Measurements from ENCODE around the gene TTC28. TPM values are rescaled to one million over a fixed set of nuclear protein-coding genes. Genes with fewer than 3 reads are reported as not detected.

The TTC28 gene
- total RNA-seq, 4 donors from 2014 or later: 35.6 to 42.6 (median 36.9) TPM

- Histone ChIP-seq H3K27ac (replicated peaks in 1 of 4) (no peak overlapping the region), H3K4me1 (peaks cover 7 to 35% (median 28%) of the 10 kb centered on the region in 4 donors), H3K9me3 (no peaks in the 10 kb centered on the region), H3K27me3 (no peaks in the 10 kb centered on the region), H3K36me3 (no peaks in the 10 kb centered on the region), H3K4me3 (no peak overlapping the region)
- intact Hi-C loops (cut with DNase I): no loop called here
- TF ChIP-seq, protein P1, sequence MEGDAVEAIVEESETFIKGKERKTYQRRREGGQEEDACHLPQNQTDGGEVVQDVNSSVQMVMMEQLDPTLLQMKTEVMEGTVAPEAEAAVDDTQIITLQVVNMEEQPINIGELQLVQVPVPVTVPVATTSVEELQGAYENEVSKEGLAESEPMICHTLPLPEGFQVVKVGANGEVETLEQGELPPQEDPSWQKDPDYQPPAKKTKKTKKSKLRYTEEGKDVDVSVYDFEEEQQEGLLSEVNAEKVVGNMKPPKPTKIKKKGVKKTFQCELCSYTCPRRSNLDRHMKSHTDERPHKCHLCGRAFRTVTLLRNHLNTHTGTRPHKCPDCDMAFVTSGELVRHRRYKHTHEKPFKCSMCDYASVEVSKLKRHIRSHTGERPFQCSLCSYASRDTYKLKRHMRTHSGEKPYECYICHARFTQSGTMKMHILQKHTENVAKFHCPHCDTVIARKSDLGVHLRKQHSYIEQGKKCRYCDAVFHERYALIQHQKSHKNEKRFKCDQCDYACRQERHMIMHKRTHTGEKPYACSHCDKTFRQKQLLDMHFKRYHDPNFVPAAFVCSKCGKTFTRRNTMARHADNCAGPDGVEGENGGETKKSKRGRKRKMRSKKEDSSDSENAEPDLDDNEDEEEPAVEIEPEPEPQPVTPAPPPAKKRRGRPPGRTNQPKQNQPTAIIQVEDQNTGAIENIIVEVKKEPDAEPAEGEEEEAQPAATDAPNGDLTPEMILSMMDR (IDR thresholded peaks at IDR 0.05): no peak
- TF ChIP-seq EP300 (IDR thresholded peaks at IDR 0.05): no peak
- DNase-seq (ENCODE audit: extremely low spot score): no peak
- 91% methylated on average over 4 of the region's 4 CpGs for WGBS
Observed at GRCh38 chr22:28395520-28395919, 284.1 kb downstream of the TTC28 start.

GRCh38 chr22:28394513-28395110, 285.0 kb downstream of the TTC28 start:
- Histone ChIP-seq H3K36me3 (no peaks in the 10 kb centered on the region), H3K27me3 (no peaks in the 10 kb centered on the region), H3K9me3 (no peaks in the 10 kb centered on the region), H3K27ac (replicated peaks in 1 of 4) (no peak overlapping the region), H3K4me3 (no peak overlapping the region), H3K4me1 (peaks cover 7 to 35% (median 28%) of the 10 kb centered on the region in 4 donors)
- no peak for DNase-seq (ENCODE audit: extremely low spot score)
- no peak for TF ChIP-seq POLR2A (IDR thresholded peaks at IDR 0.05; ENCODE audit: low read depth)
- TF ChIP-seq POLR2AphosphoS5 (IDR thresholded peaks at IDR 0.05): no peak
- TF ChIP-seq, protein P1 (IDR thresholded peaks at IDR 0.05): no peak
- TF ChIP-seq EP300 (IDR thresholded peaks at IDR 0.05): no peak
- 76% methylated on average over 2 of the region's 2 CpGs for WGBS
- intact Hi-C loops (cut with DNase I): no loop called here

DNA sequence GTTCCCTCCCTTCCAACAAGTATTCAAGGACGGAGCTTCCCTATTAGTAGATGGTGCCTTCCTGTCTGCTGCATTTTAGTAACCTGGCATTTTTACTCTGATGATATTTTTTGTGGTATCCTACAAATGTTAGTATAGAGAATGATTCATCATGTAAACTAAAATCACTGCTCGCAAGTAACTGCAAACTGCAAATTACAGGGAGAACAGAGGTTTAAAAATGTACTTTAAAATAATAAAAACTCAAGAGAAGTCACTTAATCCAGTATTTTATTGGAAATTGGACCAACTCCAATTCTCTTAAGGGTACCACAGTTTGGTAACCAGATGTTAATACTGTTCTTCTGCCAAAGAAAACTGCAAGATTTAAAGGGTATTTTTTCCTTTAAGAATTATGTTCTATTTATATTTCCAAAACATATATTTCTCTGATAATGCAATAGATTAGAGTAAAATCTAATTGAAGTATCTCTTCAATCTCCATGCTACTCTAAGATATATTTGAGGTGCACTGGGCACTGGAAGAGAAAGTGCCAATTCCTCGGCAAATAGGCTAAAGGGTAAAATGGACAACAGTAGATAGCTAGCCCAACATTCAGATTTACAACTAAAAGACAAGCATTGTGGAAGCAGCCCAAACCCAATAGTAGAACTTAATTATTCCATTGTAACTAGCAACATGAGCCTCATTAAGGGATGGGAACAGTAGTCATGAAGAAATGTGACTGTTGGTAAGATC, 298.0 kb downstream of the TTC28 start:
- Histone ChIP-seq H3K9me3 (no peaks in the 10 kb centered on the region), H3K4me1 (peaks cover 5 to 33% (median 18%) of the 10 kb centered on the region in 4 donors), H3K4me3 (no peak overlapping the region), H3K36me3 (no peaks in the 10 kb centered on the region), H3K27ac (replicated peaks in 1 of 4) (peak overlapping the region in 1 of 4 donors; percentile 9), H3K27me3 (no peaks in the 10 kb centered on the region)
- TF ChIP-seq, protein P1 (IDR thresholded peaks at IDR 0.05): no peak
- TF ChIP-seq EP300 (IDR thresholded peaks at IDR 0.05) (no peak), POLR2A (IDR thresholded peaks at IDR 0.05; ENCODE audit: low read depth) (no peak), POLR2AphosphoS5 (IDR thresholded peaks at IDR 0.05) (no peak)
- no peak for DNase-seq (ENCODE audit: extremely low spot score)
- intact Hi-C loops (cut with DNase I): no loop called here
- 61% methylated on average over 3 of the region's 3 CpGs for WGBS

DNA sequence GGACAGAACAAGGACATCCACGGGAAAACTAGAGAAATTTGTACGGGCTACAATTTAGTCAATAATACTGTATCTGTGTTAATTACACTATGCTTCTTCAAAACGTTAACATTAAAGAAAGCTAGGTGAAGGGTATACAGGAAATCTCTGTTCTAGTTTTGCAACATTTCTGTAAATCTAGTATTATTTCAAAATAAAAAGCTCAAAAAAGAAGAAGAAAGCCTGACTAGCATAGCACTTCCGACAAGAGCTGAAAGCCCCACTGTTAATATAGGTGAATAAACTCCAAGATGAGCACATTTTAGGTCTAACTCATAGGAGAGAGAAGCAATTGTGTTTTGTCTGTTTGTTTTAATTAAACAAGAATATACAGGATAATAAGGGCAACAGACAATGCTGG, 299.7 kb downstream of the TTC28 start:
- TF ChIP-seq EP300 (IDR thresholded peaks at IDR 0.05): no peak
- TF ChIP-seq, protein P1 (IDR thresholded peaks at IDR 0.05): no peak
- TF ChIP-seq POLR2AphosphoS5 (IDR thresholded peaks at IDR 0.05): no peak
- no peak for TF ChIP-seq POLR2A (IDR thresholded peaks at IDR 0.05; ENCODE audit: low read depth)
- intact Hi-C loops (cut with DNase I): no loop called here
- peaks cover 5 to 46% (median 32%) of the 10 kb centered on the region in 4 donors for H3K4me1 ChIP-seq
- no peaks in the 10 kb centered on the region for H3K36me3 ChIP-seq
- DNase-seq (ENCODE audit: extremely low spot score): no peak
- H3K27ac ChIP-seq (replicated peaks in 1 of 4): no peak overlapping the region
- H3K9me3 ChIP-seq: no peaks in the 10 kb centered on the region
- no peaks in the 10 kb centered on the region for H3K27me3 ChIP-seq
- 81% methylated on average over 4 of the region's 4 CpGs for WGBS
- H3K4me3 ChIP-seq: no peak overlapping the region

Measured in esophagus muscularis mucosa (tissue), 4 donors.